Measurements from ENCODE around the gene EMX1.
"Not testable (repeated sequence)": the region's sequence is repeated elsewhere in the genome, so short reads cannot be mapped to it uniquely, and the experiment has no call there.

The EMX1 gene

DNA sequence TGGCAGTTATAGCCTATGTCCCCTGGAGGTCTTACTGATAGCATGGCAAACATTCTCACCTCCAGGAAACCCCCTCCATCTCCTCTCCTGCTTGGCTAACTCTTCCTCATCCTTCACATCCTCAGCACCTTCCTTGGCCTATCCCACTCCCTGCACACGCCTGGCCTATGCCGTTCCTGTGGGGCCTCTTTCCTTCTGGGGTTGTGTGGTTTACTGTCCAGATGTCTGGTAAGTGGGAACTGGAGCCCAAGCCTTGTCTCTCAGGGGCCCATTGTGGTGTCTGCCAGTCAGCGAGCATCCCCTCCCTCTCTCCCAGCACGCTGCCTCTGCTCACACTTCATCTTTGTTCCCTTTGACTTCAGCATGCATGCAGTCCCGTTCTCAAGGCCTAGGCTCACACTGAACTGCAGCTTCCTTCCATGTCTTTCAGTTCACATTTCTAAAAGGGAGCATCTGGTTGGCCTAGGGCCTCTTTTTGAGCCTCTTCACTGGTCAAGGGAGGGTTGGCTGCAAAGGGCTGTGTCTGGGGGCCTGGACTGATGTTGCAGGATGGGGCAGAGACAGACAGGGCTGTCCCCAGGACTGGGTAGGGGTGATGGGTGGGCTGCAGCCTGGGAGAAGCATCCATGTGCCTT lies 17.0 kb upstream of the EMX1 start:
- DNase-seq (ENCODE audit: low read depth, low spot score), result no peak

DNA sequence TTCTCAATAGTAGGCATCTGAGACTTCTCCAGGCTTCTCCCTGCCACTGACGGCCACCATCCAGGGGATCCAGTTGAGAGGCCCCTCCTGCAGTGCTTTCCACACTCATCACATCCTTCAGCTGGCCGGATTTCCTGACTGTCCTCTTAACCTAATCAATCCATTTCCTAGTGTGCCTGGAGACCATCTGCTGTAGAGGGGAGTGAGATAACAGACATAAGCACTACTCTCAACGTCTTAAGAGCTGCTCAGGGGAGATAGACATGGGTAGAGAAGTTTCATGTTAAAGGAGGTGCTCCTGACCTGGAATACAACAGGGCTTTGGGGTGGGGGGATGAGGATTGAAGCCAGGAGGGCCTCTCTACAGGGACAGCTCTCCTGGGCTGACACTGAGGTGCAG lies 15.9 kb upstream of the EMX1 start:
- DNase-seq (ENCODE audit: low read depth, low spot score), result no peak

DNA sequence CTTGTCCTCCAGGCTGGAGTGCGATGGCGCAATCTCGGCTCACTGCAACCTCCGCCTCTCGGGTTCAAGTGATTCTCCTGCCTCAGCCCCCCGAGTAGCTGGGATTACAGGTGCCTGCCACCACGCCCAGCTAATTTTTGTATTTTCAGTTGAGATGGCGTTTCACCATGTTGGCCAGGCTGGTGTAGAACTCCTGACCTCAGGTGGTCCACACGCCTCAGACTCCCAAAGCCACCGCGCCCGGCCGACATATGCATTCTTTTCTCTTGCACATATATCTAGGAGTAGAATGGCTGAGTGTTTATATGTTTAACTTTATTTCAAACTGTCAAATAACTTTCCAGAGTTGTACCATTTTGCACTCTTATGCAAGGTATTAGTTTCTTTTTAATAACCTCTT lies 9.9 kb upstream of the EMX1 start:
- not testable (repeated sequence) for DNase-seq (ENCODE audit: low read depth, low spot score)

DNA sequence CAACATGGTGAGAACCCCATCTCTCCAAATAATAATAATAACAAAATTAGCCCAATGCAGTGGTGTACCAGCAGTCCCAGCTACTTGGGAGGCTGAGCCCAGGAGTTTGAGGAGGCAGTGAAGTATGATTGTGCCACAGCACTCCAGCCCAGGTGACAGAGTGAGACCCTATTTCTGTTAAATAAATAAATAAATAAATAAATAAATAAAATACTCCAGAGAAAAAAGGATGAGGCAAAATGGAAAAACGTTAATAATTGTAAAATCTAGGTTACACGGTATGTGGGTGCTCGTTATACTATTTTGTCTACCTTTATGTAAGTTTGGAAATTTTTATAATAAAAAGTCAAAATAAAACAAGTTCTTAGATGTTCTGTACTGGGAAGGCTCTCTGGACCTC lies 8.6 kb upstream of the EMX1 start:
- DNase-seq (ENCODE audit: low read depth, low spot score), result no peak

DNA sequence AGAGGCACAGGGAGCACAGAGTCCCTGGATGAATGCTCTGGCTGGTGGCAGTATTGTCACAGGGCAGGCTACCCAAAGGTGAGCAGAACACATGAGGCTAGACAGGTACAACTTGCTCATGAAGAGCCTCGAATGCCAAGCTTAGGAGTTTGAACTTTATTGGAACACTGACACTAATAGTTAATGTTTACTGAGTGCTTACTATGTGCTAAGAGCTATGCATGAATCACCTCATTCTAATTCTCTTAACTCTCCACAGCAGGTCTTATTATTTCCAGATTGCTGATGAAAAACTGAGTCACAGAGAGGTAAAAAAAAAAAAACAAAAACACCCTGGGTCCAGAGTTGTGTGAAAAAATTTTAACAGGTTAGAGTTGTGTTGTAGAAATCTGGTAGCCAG lies 6.1 kb upstream of the EMX1 start:
- no peak for DNase-seq (ENCODE audit: low read depth, low spot score)

DNA sequence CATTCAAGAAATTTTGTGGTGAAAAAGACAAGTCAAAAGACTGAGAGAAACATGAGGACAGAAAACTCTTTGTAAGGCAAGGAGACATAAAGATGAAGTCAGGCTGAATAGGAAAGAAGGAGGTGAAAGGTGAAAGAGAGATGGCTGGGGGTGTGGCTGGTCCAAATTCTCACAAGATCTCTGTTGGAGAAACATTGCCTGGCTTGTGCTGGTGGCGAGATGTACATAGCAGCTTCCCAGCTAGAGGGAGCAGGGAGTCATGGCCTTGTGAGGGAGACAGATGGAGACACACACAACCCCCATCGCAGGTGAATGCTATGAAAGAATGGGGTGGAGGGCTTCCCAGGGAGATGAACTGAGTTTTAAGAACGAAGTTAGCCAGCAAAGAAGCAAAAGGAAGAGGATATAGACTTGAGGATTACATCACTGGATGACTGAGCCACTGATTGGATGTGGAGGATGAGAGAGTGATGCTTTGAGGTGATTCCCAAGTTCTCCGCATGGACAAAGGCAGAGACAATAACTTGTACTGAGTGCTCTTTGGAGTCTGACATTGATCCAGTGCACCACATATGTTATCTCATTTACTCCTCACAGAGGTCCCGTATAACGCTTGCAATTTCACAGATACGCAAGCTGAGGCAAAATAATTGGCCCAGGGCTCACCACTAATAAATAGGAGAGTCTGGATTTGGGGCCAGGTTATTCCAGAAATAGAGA lies 3.7 kb upstream of the EMX1 start:
- no peak for DNase-seq (ENCODE audit: low read depth, low spot score)

DNA sequence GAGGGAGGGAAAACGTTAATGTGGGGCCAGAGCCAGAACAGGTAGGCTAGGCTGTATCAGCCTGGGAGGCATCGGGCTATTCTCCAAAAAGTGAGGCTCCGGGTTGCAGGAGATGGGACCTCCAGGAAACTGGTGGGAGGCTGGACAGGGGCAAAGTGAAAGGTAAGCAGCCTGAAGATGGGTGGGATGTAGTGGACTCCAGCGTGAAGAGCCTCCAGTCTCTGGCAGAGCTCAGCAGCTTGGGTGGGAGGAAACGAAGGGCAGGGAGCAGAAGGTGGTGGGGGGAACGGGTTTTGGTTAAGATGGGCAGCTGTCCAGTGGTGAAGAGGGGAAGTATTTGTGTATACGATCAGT lies 3.1 kb upstream of the EMX1 start:
- no peak for DNase-seq (ENCODE audit: low read depth, low spot score)

DNA sequence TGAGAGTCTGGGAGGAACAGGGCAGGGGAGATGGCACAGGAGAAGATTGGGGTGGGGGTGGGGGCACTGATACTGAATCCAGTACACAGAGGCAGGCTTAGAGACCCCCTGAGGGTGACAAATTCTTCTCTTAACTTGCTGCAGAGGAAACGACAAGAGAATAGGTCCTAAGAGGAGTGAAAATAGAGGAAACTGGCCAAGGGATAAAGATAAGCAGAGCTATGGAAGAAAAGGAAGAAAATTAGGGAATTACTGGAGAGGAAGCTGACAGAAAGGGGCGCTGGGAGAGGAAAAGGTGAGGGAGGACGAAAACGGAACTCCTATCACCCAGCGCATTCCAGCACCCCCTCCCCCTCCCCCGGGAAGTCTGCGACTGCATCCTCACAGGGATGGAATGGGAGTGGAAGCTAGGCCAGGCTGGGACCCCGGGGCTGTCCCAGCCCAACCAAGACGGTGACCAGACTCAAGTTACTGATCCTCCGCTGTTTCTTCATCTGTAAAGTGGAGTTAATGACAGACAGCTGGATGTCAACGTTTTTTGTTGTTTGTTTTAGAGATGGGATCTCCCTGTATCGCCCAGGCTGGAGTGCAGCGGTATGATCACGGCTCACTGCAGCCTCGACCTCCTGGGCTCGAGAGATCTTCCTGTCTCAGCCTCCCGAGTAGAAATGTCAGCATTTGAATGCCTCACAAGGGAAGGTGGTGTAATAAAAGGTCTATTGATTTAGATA lies 2.6 kb upstream of the EMX1 start:
- DNase-seq (ENCODE audit: low read depth, low spot score), result no peak

DNA sequence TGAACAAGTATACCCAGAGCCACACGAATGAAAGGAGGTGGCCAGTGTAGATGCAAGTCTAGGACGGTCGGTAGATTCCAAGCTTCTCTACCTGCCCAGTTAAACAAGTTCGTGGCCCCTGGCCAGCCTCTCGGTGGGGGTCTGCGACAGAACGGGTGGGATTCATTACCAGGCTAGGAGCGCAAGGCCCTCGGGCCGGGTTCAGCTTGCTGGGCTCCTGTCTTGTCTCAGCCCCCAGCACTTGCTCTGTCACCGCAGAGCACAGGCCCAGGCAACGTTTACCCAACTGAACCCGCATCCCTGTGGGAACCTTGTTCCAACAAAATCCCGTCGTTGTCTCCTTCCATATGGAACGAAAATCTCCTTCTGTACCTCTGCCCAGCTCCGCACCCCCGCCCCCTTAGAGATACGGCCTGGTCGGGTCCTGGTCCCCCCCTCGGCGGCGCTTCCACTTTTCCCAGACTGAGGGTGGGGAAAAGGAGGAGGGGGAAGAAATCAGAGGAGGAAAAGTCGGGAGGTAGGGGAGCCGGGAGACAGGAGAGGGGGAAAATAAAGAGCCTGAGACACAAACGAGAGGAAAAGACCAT lies 1.9 kb upstream of the EMX1 start:
- DNase-seq (ENCODE audit: low read depth, low spot score), result no peak

DNA sequence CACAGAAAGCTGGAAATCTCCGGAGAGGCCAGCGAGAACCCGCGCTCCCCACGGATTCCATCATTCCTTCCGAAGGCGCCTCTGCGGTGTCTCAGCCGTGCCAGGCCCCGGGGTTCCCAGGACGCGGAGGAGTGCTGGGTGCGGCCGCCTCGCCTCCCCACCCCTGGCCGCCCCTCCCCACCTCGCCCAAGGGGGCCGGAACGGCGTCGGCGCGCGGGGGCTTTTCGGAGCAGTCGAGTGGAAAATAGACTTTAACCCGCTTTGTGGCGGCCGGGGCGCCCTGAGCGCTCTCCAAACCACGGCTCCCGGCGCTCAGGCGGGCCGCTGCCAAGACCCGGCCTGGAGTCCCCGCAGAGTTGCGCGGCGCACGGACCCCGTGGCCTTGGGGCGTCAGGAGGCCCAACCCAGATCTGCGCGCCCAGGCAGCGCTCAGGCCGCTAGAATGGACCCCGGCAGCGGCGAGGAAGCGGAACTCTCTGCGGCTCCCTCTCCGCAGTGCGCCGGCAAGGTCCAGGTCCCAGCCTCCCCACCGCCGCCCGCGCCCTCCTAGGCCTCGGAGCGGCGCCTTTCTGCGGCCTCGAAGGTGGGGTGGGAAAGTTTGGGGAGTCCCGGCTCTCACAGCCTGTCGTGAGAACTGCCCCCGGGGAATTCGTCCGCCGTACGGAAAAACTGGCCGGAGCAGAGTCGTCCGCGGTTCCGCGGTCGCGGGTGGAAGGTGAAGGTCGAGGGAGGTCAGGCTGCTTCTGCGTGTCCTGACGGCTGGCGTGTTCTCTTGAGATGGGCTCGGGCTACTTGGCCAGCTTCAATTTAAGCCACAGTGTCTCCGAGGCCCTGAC lies 1.2 kb upstream of the EMX1 start:
- DNase-seq (ENCODE audit: low read depth, low spot score), result no peak

DNA sequence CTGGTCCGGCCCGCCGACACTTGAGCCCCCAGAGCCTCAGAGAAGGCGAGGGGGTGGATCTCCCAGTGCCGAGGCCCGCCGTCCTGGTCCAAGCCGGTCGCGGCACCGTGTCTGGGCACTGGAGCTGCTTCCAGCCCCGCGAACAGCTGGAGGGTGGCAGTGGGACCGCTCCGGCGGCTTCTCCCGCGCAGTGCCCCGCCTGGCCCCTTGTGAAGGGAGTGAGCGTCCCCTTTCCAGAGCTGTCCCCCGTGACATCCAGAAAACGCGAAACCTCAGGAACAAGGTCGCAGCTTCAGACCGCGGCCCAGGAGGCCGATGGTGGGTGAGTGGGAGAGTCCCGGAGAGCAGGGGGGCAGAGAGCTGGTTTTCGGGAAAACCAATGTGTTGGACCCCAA lies 579 bp upstream of the EMX1 start:
- no peak for DNase-seq (ENCODE audit: low read depth, low spot score)

DNA sequence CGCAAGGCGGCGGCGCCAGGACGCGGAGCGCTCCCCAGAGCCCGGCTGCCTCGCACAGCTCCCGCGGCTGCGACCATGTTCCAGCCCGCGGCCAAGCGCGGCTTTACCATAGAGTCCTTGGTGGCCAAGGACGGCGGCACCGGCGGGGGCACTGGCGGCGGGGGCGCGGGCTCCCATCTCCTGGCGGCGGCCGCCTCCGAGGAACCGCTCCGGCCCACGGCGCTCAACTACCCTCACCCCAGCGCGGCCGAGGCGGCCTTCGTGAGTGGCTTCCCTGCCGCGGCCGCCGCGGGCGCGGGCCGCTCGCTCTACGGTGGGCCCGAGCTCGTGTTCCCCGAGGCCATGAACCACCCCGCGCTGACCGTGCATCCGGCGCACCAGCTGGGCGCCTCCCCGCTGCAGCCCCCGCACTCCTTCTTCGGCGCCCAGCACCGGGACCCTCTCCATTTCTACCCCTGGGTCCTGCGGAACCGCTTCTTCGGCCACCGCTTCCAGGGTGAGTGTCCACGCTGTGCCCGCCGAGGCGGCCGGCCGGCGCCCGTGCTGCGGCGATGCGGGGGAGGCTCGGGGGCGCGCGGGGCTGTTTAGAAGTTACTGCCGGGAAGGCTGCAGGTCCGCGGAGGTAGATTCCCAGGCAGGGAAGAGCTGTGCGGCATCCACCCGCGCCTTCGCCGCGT lies 696 bp downstream of the EMX1 start:
- no peak for DNase-seq (ENCODE audit: low read depth, low spot score)

DNA sequence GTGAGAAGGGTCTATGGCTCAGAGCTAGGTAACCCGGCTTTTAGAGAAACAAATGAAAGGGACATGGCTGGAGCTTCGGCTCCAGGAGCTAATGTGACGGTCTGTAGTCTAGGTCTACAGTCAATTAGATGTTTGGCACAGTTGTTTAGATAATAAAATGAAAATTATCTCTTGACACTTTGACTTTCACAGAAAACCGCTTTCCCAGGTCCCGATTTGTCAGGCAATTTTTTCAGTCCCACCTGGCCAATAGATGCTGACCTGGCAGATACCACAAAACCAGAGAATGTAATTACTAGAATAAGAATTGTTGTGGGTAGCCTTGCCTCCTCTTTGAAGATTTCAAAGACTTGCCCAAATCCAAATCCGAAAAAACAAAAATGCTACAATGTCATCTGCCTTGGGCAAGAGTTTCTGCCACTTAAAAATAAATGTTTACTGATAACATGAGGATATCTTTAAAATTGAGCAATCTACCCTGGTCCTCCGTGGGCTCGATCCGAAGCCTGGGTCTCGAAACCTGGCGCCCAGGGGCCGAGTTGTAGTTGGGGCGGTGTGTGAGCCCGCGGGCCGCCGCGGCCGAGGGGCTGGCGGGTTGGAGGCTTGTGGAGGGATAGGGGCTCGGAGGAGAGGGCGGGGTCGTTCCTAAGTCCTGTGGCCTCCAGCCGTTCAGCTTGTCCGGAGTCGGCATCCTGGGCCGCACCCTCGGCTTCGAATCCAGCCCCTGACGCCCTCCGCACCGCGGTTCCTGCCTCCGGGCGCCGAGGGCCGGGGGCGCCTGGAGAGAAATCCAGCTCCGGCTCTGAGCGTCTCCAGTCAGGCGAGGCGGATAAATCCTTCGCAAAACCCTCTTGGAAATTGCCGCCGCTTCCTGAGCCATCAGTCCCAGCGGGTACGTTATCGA lies 2.3 kb downstream of the EMX1 start:
- no peak for DNase-seq (ENCODE audit: low read depth, low spot score)

DNA sequence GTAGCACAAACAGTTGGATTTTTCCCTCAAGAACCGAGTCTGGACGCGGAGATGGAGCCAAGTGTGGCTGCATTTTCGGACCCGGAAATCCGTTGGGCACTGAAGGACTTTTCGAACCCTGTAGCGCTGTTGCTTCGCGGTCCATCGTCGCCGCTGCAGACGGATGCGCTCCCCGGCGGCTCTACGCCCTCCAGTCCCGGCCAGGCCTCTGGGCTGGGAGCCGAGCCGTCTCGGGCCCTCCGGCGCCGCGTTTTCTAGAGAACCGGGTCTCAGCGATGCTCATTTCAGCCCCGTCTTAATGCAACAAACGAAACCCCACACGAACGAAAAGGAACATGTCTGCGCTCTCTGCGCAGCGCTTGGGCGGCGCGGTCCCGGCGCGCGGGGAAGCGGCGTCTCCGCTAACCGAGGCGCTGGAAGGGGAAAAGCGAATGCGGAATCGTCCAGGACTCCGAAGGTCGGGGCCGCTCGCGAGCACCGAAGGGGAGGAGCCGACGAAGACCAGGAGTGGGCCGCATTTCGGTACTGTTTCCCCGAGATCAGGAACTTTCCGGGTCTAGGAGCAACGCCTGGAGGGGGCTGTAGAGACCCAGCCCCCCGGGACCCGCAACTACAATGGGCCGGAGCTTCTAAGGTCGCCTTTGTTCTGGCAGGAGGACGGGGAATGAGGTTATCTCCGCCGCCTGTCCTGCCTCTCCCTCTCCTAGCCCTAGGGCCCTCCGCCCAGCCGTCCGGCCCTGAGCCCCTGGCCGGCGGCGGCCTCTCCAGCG lies 3.2 kb downstream of the EMX1 start:
- no peak for DNase-seq (ENCODE audit: low read depth, low spot score)

DNA sequence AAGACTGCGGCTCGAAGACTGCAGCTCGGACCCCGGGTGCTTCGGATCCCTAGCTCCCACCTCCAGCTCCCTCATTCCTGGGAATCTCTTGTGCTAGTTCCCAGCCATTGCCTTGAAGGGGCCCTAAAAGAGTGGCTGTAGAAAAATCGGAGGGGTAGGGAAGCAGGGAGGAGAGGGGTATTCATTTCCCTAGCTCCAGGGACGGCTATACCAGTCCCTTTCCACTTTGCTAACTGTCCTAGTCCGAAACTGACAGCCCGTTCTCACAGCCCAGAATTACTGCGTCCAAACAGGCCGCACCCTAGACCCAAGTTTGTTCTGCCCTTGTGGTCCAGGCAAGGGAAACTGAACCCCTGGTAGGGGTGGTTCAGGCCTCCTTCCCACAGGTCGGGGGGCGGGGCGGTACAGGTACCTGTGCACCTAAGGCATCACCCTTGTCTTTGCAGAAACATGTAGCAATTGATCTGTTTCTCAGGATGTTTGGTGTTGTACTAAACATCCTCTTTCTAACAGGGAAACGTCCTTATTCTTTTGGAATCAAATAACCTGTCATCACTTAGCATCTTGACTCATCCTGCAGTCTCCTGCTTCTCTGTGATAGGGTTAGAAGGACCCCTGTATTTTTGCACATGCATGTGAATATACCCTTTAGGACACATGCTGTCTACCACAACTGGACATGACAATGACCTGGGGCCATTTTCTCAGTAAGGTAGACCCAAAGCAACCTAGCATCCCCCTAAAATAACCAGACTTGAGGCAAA lies 4.0 kb downstream of the EMX1 start:
- no peak for DNase-seq (ENCODE audit: low read depth, low spot score)

DNA sequence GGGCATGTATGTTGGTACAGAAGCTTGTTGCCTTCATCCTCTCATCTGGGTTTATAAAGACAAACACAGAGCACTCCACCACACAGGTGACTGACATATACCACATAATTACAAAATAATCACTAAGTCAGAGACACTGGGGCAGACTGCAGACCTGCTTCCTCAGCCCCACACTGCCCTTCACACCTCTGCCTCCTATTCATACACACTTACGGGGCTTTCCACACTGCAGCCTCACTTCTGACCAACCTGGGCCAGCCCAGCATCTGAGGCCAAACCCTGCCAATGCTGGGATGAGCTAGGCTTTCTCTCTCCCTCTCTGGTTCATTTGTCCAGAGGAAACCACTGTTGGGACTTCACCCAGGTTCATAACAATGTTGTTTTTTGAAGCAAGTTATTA lies 4.5 kb downstream of the EMX1 start:
- DNase-seq (ENCODE audit: low read depth, low spot score), result no peak

DNA sequence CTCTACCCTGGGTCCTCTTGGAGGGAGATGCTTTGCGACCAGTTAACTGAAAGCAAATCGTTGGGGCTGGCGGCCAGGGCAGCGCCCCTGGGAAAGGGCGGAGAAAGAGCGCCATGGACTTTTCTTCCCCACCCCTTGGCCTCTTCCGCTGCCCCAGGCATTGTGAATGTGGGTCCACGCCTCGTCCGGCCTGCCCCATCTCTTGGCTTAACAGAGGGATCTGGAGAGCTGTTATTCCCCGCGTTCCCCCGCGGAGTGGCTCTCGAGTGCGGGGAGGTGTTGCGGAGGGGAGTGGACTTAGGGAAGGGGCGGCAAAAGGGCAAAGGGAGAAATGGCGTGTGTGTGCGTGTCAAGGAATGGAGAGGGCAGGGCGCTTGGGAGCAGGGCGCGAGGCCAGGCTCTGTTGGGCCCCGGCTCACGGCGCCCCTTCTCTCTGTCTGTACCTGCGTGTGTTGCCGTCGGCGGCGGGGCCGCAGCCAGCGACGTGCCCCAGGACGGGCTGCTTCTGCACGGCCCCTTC lies 6.6 kb downstream of the EMX1 start:
- DNase-seq (ENCODE audit: low read depth, low spot score), result no peak
